ENCODE data around the gene KATNBL1.

DNA sequence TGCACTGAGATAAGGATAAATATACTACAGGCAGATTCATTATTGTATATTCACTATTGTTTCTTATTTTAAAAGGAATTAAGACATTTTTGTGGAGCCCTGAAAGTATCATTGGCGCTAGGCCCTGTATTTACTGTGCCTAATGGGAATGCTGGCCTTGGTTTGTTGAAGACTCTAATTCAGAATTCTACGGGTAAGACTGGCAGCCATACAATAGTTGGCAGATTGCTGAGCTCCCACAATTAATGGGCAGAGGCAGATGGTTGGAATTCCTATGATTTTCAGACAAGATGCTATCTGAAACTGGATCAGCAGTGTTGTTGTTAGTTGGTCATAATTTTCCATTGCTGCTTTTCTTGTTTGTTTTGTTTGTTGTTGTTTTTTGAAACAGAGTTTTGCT, 93.3 kb downstream of the KATNBL1 start:
- TF ChIP-seq CTCF (IDR thresholded peaks at IDR 0.05; ENCODE audit: borderline replicate concordance, extremely low read depth, low read length, poor library complexity, severe bottlenecking) (no peak), EZH2 (IDR thresholded peaks at IDR 0.05; ENCODE audit: borderline replicate concordance, low read depth, low read length, severe bottlenecking) (no peak)
